ENCODE measurements around the gene ATXN1L. TPM values are rescaled to one million over a fixed set of nuclear protein-coding genes. Genes with fewer than 3 reads are reported as not detected.

Gene ATXN1L
- 10 to 100 TPM; 10.7 to 15.0 TPM for total RNA-seq
- polyA plus RNA-seq = 1 to 10 TPM; 5.7 to 6.3 TPM

- under 1% methylated on average over 62 of the region's 62 CpGs for WGBS
- no peaks in the 10 kb centered on the region for H3K9me3 ChIP-seq (ENCODE audit: control insufficient read depth in 4 of 4, low read length in 3 of 4)
- peak within 1 kb of the TSS; percentile 79 to 87 for H3K27ac ChIP-seq (ENCODE audit: low read depth in 1 of 2, low read length in 2 of 2)
- peak within 1 kb of the TSS; percentile 80 to 93 for H3K9ac ChIP-seq (ENCODE audit: low read depth in 1 of 2, low read length in 2 of 2)
- H3K27me3 ChIP-seq (ENCODE audit: control insufficient read depth in 4 of 4, insufficient read depth in 4 of 4, low read length in 3 of 4) = no peaks in the 10 kb centered on the region
- H3K4me3 ChIP-seq (ENCODE audit: low read depth in 1 of 3, low read length in 3 of 3) = peak within 1 kb of the TSS; percentile 89 to 93 (median 91)
- TF ChIP-seq HNF4A (conservative IDR thresholded peaks at IDR 0.05) = peak in 1 of 2 donors; percentile 21
- peak; percentile 45 to 87 for TF ChIP-seq RXRA (IDR thresholded peaks at IDR 0.05)
- TF ChIP-seq SP1 (IDR thresholded peaks at IDR 0.05) = peak; percentile 75
- no peak for TF ChIP-seq CTCF (IDR thresholded peaks at IDR 0.05; ENCODE audit: low read depth, low read length, missing input control)
- TF ChIP-seq HNF4G (IDR thresholded peaks at IDR 0.05) = no peak
- TF ChIP-seq RAD21 (IDR thresholded peaks at IDR 0.05) = peak in 1 of 2 donors; percentile 34
- TF ChIP-seq ZBTB33 (IDR thresholded peaks at IDR 0.05) = no peak
- peak in 1 of 2 donors; percentile 42 for TF ChIP-seq EGR1 (IDR thresholded peaks at IDR 0.05; ENCODE audit: low read depth in 2 of 2)
- no peak for TF ChIP-seq TAF1 (conservative IDR thresholded peaks at IDR 0.05)
- TF ChIP-seq YY1 (IDR thresholded peaks at IDR 0.05) = peak; percentile 55
- no peak for TF ChIP-seq FOXA2 (IDR thresholded peaks at IDR 0.05)
- peak; percentile 8 for TF ChIP-seq ATF3 (IDR thresholded peaks at IDR 0.05)
- peak; percentile 43 for TF ChIP-seq NR2F2 (IDR thresholded peaks at IDR 0.05)
- TF ChIP-seq REST (IDR thresholded peaks at IDR 0.05) = no peak
- TF ChIP-seq FOXA1 (IDR thresholded peaks at IDR 0.05) = no peak
- TF ChIP-seq JUND (IDR thresholded peaks at IDR 0.05) = no peak
- peak in 1 of 2 donors; percentile 74 for TF ChIP-seq GABPA (IDR thresholded peaks at IDR 0.05 in 1 of 2, conservative IDR thresholded peaks at IDR 0.05 in 1 of 2)
- no peak for TF ChIP-seq MAX (IDR thresholded peaks at IDR 0.05)
- DNase-seq (ENCODE audit: low spot score) = peak; percentile 96
- peaks cover 0 to 14% (median 13%) of the 10 kb centered on the region in 4 donors for H3K4me1 ChIP-seq (ENCODE audit: control insufficient read depth in 4 of 4, insufficient read depth in 4 of 4, low read length in 3 of 4)
- peaks cover 9 to 30% (median 21%) of the 10 kb centered on the region in 4 donors for H3K36me3 ChIP-seq (ENCODE audit: control insufficient read depth in 4 of 4, insufficient read depth in 3 of 4, low read depth in 1 of 4, low read length in 3 of 4)
Observed at GRCh38 chr16:71845639-71846430, at the start of gene ATXN1L. ATXN1L (plus strand) TSS chr16:71845976; CDS start chr16:71849741, 3,765 bp downstream.
